Kidney epithelial cell (primary cell): ENCODE measurements around the gene DIP2C. TPM values are rescaled to one million over a fixed set of nuclear protein-coding genes. Genes with fewer than 3 reads are reported as not detected.

Source experiments
- DNase-seq: peaks from one replicate; pipeline ENCODE4 v3.0.0-alpha.2; 2010; ENCODE audit warnings: low read depth
- H3K27me3 ChIP-seq: 2 replicates; pipeline ENCODE4 v1.6.0; 2011; ENCODE audit warnings: low read length; ENCODE audit not compliant: control insufficient read depth, insufficient read depth
- H3K36me3 ChIP-seq: 2 replicates; pipeline ENCODE4 v1.5.1; 2011; ENCODE audit warnings: low read length; ENCODE audit not compliant: control insufficient read depth, insufficient read depth
- H3K4me3 ChIP-seq: 2 replicates; pipeline ENCODE4 v1.5.1; 2011; ENCODE audit warnings: low read depth, mild to moderate bottlenecking, control low read depth, low read length
- total RNA-seq: library from RNA; depleted of rRNA; stranded (reverse); fragments of >200 nt; gene quantifications from 2 replicates; pipeline ENCODE4 v1.2.3, GENCODE V29; 2015
- TF ChIP-seq, protein P1 (sequence below): IDR thresholded peaks from 2 replicates; pipeline ENCODE4 v1.5.1; 2011; ENCODE audit warnings: mild to moderate bottlenecking, moderate library complexity, low read length, control low read depth, inconsistent platforms; ENCODE audit not compliant: insufficient read depth, poor library complexity, severe bottlenecking

Gene DIP2C
- total RNA-seq, 1 donor from 2014 or later, result 19.2 TPM

DNA sequence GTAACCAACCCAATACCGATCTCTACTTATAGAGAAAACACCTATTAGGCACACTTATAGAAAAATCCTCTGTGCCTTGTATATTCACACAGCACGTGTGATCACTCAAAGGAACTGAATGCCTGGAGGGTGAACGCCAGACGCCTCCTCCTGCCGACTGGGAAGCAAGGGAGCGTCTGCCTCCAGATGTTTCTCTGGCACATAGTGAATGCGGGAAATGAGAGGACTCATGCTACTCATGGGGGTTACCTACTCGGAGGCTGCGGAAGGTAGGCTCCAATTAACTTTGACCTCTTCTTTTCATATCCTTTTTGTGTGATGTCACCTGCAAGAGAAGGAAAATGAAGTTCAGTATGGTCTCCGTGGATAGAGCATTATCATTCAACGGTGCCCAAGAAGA, 203.3 kb downstream of the DIP2C start:
- H3K4me3 ChIP-seq, result no peak overlapping the region
- TF ChIP-seq, protein P1, sequence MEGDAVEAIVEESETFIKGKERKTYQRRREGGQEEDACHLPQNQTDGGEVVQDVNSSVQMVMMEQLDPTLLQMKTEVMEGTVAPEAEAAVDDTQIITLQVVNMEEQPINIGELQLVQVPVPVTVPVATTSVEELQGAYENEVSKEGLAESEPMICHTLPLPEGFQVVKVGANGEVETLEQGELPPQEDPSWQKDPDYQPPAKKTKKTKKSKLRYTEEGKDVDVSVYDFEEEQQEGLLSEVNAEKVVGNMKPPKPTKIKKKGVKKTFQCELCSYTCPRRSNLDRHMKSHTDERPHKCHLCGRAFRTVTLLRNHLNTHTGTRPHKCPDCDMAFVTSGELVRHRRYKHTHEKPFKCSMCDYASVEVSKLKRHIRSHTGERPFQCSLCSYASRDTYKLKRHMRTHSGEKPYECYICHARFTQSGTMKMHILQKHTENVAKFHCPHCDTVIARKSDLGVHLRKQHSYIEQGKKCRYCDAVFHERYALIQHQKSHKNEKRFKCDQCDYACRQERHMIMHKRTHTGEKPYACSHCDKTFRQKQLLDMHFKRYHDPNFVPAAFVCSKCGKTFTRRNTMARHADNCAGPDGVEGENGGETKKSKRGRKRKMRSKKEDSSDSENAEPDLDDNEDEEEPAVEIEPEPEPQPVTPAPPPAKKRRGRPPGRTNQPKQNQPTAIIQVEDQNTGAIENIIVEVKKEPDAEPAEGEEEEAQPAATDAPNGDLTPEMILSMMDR, result no peak
- H3K36me3 ChIP-seq, result no peaks in the 10 kb centered on the region
- H3K27me3 ChIP-seq, result no peaks in the 10 kb centered on the region
- no peak for DNase-seq

GRCh38 chr10:485776-486175, 203.7 kb downstream of the DIP2C start:
- no peak overlapping the region for H3K4me3 ChIP-seq
- TF ChIP-seq, protein P1, result no peak
- H3K27me3 ChIP-seq, result no peaks in the 10 kb centered on the region
- DNase-seq, result no peak
- H3K36me3 ChIP-seq, result no peaks in the 10 kb centered on the region

- Histone ChIP-seq H3K27me3 (no peaks in the 10 kb centered on the region), H3K36me3 (no peaks in the 10 kb centered on the region), H3K4me3 (peak overlapping the region; percentile 29)
- TF ChIP-seq, protein P1, result no peak
- DNase-seq, result no peak
Observed at GRCh38 chr10:484925-485661, 204.4 kb downstream of the DIP2C start.

- no peak for DNase-seq
- no peaks in the 10 kb centered on the region for H3K36me3 ChIP-seq
- peak overlapping the region; percentile 29 for H3K4me3 ChIP-seq
- no peaks in the 10 kb centered on the region for H3K27me3 ChIP-seq
- TF ChIP-seq, protein P1, result no peak
Observed at GRCh38 chr10:484441-484924, 205.0 kb downstream of the DIP2C start.

DNA sequence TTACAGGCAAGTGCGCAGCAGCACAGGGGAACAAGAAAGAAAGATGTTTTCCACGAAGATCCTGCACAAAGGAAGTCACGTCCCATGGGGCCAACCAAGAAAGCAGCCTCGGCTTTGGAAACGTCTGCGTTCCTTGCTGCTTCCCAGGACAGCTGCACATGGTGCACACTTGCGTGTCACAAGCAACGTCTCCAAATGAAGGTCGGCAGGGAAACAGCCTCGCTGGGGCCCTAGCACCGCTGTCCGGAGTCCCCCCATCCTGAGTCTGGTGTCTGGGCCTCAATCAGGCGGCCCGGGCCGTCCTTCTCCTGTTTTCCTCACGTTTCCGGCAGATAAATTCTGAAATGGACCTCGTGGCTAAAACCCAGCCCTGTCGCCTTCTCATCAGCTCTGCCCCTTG, 206.2 kb downstream of the DIP2C start:
- no peak for DNase-seq
- TF ChIP-seq, protein P1, result no peak
- no peaks in the 10 kb centered on the region for H3K27me3 ChIP-seq
- no peak overlapping the region for H3K4me3 ChIP-seq
- no peaks in the 10 kb centered on the region for H3K36me3 ChIP-seq

GRCh38 chr10:482848-483247, 206.6 kb downstream of the DIP2C start:
- no peak for DNase-seq
- Histone ChIP-seq H3K4me3 (no peak overlapping the region), H3K27me3 (no peaks in the 10 kb centered on the region), H3K36me3 (no peaks in the 10 kb centered on the region)
- TF ChIP-seq, protein P1, result no peak
